ENCODE data around the gene GOT1.

Gene GOT1

GRCh38 chr10:99394256-99394655, 36.2 kb downstream of the GOT1 start:
- no peak for DNase-seq

- no peak for DNase-seq
These were observed 36.7 kb downstream of the GOT1 start for GRCh38 chr10:99393683-99394082.

DNA sequence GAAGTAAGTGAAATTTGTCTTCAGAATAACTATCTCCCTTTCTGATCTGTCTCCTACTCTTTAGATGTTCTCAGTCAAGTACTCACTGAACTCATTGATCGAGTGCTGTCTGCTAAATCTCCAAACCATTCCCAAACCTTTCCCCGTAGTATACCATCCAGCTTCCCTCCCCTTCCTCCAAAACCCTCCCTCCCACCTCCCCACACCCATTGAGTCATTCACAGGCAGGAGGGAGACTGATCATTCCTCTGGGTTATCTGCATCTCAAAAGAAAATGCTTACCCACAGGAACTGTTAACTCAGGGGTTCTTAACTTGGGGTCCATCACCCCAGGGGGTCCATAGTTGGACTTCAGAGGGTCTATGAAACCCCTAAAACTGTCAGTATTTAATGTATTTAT, 37.4 kb downstream of the GOT1 start:
- DNase-seq = no peak

DNA sequence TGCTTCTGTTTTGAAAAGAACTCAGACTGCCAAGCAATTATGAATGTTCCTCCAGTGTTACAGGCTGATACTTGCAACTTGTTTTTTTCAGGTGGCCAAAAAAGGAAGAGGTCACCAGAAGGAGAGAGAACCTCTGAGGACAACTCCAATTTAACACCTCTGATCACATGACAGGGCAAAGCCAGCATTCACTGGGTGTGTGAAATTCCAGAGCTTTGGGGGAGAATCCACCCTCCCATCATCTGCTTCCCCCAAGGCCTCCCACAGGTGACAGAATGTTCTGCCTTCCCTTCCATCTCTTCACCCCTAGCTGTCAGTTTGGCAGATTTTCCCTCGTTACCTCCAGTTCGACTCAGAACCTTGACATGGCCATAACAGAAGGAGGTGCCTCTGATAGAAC, 39.1 kb downstream of the GOT1 start:
- DNase-seq = no peak

GRCh38 chr10:99389729-99390480, 40.5 kb downstream of the GOT1 start:
- DNase-seq = no peak

- no peak for DNase-seq
These were observed 42.9 kb downstream of the GOT1 start for GRCh38 chr10:99387541-99387940.

GRCh38 chr10:99387071-99387470, 43.4 kb downstream of the GOT1 start:
- no peak for DNase-seq

- no peak for DNase-seq
These were observed 48.2 kb downstream of the GOT1 start for GRCh38 chr10:99382176-99382575.

DNA sequence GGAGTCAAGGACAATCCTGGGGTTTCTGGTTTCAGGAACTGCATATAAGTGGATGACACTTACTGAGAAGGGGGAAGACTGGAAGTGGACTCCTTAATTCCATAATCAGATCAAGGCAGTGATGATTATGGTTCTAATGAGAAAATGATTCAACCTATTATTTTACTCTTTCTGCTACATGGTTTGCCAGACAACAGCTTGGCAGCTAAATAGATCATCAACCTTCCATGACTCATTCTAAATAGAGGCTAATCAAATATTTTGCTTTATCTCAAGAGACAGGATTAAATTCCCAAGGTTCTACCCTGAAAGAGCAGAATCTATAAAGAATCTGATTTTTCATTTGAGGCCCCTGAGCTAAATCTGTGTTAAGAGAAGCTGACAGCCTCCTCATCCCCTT, 55.0 kb downstream of the GOT1 start:
- no peak for DNase-seq

GRCh38 chr10:99374972-99375371, 55.5 kb downstream of the GOT1 start:
- no peak for DNase-seq

GRCh38 chr10:99374526-99374925, 55.9 kb downstream of the GOT1 start:
- DNase-seq = no peak

DNA sequence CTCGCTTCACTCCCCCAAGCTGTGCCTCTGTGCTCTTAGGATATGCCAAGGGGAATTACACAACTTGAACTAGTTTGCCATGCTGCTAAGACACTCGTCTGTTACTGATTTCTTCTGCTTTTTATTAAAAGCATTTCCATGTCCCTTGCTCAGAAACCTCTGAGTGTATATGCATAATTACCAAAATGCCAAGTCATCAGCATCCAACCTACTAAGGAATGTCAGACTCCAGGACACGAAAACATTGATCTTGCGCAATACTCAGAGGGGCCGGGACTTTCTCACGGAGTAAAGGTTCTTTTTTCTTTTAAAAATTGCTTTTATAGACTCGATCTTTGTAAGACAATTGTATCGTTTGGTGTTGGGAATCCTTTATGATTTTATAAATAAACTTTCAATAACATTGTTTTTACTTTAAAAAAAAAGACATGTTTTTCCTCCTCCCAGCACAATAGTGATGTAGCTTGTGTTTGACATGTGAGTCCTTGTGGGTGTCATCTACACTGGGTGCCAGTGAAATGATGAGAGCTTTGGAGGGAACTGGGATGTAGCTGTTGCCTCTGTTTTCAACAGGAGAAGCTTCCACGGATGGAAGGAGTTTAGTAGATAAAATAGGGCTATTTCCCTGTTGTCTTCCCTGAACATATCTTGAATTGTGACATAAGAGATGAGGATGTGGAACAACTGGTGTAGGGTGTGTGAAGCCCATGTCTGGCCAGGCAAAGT, 57.7 kb downstream of the GOT1 start:
- no peak for DNase-seq

- DNase-seq = no peak
These were observed 59.4 kb downstream of the GOT1 start for GRCh38 chr10:99370993-99371392.

GRCh38 chr10:99369551-99369950, 60.9 kb downstream of the GOT1 start:
- DNase-seq = no peak

- no peak for DNase-seq
These were observed 61.3 kb downstream of the GOT1 start for GRCh38 chr10:99369126-99369525.

DNA sequence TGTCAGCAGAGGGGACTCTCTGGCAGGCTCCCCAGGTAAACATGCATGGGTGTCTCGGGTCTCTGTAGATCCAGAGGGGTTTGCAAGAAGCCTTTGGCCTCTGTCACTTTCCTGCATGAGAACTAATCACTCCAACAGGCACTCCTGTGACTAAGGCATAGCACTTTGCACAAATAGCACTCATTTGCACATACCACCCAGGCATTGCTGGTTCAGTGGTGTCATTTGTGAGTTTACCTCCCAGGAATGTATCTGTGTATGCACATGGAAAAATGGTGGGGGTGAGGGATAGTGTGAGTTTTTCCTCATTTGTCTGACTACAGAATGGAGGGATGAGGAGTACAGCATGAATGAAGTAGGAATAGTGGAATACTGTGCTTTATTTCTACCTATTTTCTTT, 61.8 kb downstream of the GOT1 start:
- DNase-seq = no peak

DNA sequence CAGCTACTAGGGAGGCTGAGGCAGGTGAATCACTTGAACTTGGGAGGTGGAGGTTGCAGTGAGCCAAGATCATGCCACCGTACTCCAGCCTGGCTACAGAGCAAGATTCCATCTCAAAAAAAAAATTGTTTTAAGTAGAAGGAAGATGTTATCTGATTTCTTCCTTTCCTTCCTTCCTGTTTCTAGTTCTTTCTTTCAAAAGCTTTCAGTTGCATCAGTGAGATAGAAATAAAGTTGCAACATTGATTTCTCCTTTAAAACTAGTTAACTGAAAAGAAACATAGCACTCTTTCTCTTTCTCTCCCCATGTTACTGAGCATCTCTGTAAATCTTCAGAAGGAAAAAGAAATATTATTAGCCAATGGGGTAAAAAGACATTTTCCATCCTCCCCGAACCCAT, 63.8 kb downstream of the GOT1 start:
- no peak for DNase-seq

GRCh38 chr10:99365736-99366135, 64.7 kb downstream of the GOT1 start:
- DNase-seq = no peak

GRCh38 chr10:99365311-99365710, 65.1 kb downstream of the GOT1 start:
- DNase-seq = no peak

- DNase-seq = no peak
These were observed 66.3 kb downstream of the GOT1 start for GRCh38 chr10:99364125-99364524.

DNA sequence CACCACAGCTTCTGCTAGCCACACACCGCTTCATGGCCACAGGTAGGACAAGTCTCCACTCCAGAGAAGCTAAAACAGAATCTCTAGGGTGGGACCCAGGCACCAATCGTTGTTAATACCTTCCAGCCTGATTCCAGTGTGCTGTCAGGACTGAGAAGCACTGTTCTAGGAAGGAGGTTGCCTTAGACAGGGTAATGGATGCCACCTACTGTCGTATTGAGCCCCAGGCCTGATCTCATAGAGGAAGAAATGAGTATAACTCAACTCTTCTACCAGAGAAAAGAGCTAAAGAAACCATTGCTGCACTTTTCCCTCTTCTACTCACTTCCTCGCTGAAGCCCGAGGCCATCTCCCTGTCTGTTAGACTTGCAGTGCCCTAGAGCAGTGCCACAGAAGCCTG, 69.5 kb downstream of the GOT1 start:
- DNase-seq = no peak

GRCh38 chr10:99358101-99358500, 72.3 kb downstream of the GOT1 start:
- DNase-seq = no peak

DNA sequence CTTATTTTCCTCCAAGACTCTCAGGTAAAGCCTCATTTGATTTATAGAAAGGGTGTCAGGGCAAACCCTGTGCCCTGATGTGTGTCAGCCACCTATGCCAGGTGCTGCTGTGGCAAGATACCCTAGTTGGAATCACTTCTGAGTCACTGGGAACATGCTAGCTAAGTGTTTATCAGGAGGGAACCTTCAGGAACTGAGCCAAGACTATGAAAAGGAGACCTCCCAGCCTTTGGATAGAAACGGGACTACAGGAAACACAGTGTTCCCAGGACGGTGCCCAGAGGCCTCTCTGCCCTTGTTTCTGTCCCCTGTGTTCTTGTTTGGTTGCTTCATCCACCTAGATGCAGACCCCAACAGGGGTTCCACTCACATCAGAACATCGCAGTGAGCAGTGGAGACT, 72.7 kb downstream of the GOT1 start:
- DNase-seq = no peak

DNA sequence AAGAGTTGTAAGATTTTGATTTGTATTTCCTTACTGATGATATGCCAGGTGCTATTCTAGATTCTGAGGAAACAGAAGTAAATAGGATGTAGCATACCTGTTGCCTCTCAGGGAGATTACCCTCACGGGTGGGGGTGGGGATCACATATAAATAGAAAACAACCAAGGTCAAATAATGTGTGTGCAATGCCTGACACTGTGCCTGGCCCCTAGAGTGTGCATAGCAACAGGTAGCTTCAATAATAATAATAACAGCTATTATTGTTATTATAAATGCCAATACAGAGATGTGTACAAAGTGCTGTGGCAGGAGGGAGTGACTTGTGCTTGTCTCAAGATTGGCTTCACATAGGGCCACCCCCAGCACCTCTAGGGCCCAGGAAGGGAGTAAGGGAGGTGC, 77.2 kb downstream of the GOT1 start:
- no peak for DNase-seq

DNA sequence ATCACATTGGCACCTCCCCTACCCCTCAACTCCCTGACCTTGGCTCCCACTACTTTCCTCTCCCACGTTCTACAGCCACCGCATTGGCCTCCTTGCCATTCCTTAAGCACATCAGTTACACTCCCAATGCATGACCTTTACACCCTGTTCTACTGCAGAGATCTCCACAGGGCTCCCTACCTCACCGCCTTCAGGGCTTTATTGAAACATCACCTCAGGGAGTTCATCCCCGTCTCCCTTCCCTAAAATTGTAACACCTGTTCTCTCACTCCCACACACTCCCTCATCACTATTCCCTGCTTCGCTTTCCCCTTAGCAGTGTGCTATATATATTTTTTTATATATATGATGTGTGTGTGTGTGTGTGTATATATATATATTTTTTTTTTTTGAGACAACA, 82.8 kb downstream of the GOT1 start:
- DNase-seq = no peak

All from CD4-positive, alpha-beta T cell treated with Interleukin-15 for 1 hour (primary cell).